GM12878 (cell line): ENCODE measurements around the gene RNASEH2A. TPM values are rescaled to one million over a fixed set of nuclear protein-coding genes. Genes with fewer than 3 reads are reported as not detected.

Source experiments
- BMI1 ChIP-seq: fragments of 450-650 bp; IDR thresholded peaks from 2 replicates; pipeline ENCODE4 v1.6.1; 2016; ENCODE audit warnings: mild to moderate bottlenecking, moderate library complexity, borderline replicate concordance
- BRCA1 ChIP-seq: IDR thresholded peaks from 2 replicates; pipeline ENCODE4 v1.6.1; 2011; ENCODE audit warnings: low read depth, low read length, improper control_type of control experiment
- CREB1 ChIP-seq: IDR thresholded peaks from 2 replicates; pipeline ENCODE4 v1.6.1; 2012; ENCODE audit warnings: low read depth, mild to moderate bottlenecking, inconsistent platforms
- CREM ChIP-seq: IDR thresholded peaks from 2 replicates; pipeline ENCODE4 v1.6.1; 2014; ENCODE audit warnings: antibody characterized with exemption, low read depth
- HDAC6 ChIP-seq: fragments of 200-600 bp; sonication (generic); IDR thresholded peaks from one replicate; pipeline ENCODE4 v1.8.0; 2017; ENCODE audit warnings: antibody characterized with exemption; ENCODE audit not compliant: unreplicated experiment
- IRF4 ChIP-seq: IDR thresholded peaks from 2 replicates; pipeline ENCODE4 v1.6.1; 2011; ENCODE audit warnings: low read depth, low read length
- MTA2 ChIP-seq: fragments of 450-650 bp; IDR thresholded peaks from 2 replicates; pipeline ENCODE4 v1.6.1; 2016; ENCODE audit warnings: low read depth, mild to moderate bottlenecking, moderate library complexity
- POLR2A ChIP-seq: IDR thresholded peaks from 2 replicates; pipeline ENCODE4 v1.6.1; 2011; ENCODE audit warnings: low read depth, mild to moderate bottlenecking, low read length
- SREBF2 ChIP-seq: IDR thresholded peaks from 2 replicates; pipeline ENCODE4 v1.6.1; 2012; ENCODE audit warnings: mild to moderate bottlenecking, low read length
- ZNF217 ChIP-seq: fragments of 450-650 bp; IDR thresholded peaks from 2 replicates; pipeline ENCODE4 v1.6.1; 2017; ENCODE audit warnings: antibody characterized with exemption, mild to moderate bottlenecking
- polyA plus RNA-seq, 11 experiments: library from polyadenylated mRNA; depleted of rRNA in 4 of 11; unstranded in 6 of 11; stranded (reverse) in 5 of 11; fragments of >200 nt; fragmentation: Nextera tagmentation in 4 of 11; fragmentation: Illumina TruSeq in 1 of 11; extraction: Ambion mirVana in 4 of 11; extraction: Trizol in 1 of 11; gene quantifications; 1 replicate in 1 of 11; 2 replicates in 10 of 11; pipeline versions ENCODE4 v1.2.1 to v1.2.3, GENCODE V29; 2011 to 2016; ENCODE audit warnings: inconsistent platforms in 2 of 11, missing spikeins in 2 of 11, low read depth in 1 of 11
- total RNA-seq, 4 experiments: library from RNA; depleted of rRNA in 3 of 4; stranded (reverse); fragments of >200 nt in 3 of 4; fragmentation: Illumina TruSeq in 1 of 4; extraction: Trizol in 1 of 4; gene quantifications; 2 replicates each; pipeline versions ENCODE4 v1.2.1 to v1.2.3, GENCODE V29; 2013 to 2021
- TF ChIP-seq, protein P1 (sequence below): IDR thresholded peaks from 2 replicates; pipeline ENCODE4 v1.6.1; 2012; ENCODE audit warnings: low read depth, low read length, improper control_type of control experiment
- TF ChIP-seq, protein P2 (sequence below): fragments of 450-650 bp; IDR thresholded peaks from 2 replicates; pipeline ENCODE4 v1.6.1; 2017; ENCODE audit warnings: mild to moderate bottlenecking
- TF ChIP-seq, protein P3 (sequence below): fragments of 450-650 bp; IDR thresholded peaks from 2 replicates; pipeline ENCODE4 v1.6.1; 2018; ENCODE audit warnings: mild to moderate bottlenecking, low read depth, moderate library complexity; ENCODE audit not compliant: partially characterized antibody
- TF ChIP-seq, protein P4 (sequence below): fragments of 450-650 bp; IDR thresholded peaks from 2 replicates; pipeline ENCODE4 v1.6.1; 2018; ENCODE audit warnings: borderline replicate concordance, mild to moderate bottlenecking; ENCODE audit not compliant: partially characterized antibody
- TF ChIP-seq, protein P5 (sequence below): fragments of 450-650 bp; IDR thresholded peaks from 2 replicates; pipeline ENCODE4 v1.6.1; 2017; ENCODE audit warnings: borderline replicate concordance
- TF ChIP-seq, protein P6 (sequence below): fragments of 450-650 bp; IDR thresholded peaks from 2 replicates; pipeline ENCODE4 v1.6.1; 2014; ENCODE audit warnings: mild to moderate bottlenecking

Gene RNASEH2A
- total and polyA plus RNA-seq, 10 of the 15 experiments (the other 5 are each of a cell fraction or from before 2014, with no cell fraction given) = 17.4 to 103 (median 40.4) TPM

DNA sequence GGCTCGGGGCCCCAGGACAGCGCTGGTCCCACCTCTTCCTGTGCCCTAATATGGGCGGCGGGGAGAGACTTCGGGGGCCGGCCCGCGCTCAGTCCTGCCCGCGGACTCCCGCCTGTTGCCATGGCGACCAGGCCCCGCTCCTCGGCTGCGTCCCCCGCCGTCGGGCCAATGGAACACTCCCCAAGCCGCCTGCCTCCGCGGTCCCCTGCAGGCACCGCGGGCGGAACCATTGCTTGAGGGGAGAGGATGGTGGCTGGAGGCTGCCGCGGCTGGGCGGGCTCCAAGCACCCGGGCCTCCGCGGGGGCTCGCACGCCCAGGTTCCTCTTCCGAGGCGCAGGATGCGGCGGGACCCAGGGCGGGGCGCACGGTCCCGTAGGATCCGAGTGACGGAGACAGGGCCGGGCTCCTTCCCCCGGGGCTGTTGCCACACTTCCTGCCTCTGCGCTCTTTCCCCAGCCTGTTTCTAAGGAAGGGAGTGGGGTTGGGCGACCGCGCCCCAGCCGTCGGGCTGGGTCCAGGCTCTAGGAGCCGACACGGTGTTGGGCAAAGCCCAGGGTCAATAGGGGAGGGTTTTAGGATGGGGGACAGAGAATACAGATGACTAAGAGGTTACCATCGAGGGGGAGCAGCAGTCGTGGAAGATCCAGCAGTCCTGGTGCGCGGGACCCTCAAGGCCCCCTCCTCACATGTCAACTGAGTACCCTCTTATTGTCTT, 16.3 kb upstream of the RNASEH2A start (continued):
- TF ChIP-seq, protein P1, sequence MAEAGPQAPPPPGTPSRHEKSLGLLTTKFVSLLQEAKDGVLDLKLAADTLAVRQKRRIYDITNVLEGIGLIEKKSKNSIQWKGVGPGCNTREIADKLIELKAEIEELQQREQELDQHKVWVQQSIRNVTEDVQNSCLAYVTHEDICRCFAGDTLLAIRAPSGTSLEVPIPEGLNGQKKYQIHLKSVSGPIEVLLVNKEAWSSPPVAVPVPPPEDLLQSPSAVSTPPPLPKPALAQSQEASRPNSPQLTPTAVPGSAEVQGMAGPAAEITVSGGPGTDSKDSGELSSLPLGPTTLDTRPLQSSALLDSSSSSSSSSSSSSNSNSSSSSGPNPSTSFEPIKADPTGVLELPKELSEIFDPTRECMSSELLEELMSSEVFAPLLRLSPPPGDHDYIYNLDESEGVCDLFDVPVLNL = 0 out of 2 replicates have a peak, but pooled peaks have one; percentile 39
- TF ChIP-seq, protein P2, sequence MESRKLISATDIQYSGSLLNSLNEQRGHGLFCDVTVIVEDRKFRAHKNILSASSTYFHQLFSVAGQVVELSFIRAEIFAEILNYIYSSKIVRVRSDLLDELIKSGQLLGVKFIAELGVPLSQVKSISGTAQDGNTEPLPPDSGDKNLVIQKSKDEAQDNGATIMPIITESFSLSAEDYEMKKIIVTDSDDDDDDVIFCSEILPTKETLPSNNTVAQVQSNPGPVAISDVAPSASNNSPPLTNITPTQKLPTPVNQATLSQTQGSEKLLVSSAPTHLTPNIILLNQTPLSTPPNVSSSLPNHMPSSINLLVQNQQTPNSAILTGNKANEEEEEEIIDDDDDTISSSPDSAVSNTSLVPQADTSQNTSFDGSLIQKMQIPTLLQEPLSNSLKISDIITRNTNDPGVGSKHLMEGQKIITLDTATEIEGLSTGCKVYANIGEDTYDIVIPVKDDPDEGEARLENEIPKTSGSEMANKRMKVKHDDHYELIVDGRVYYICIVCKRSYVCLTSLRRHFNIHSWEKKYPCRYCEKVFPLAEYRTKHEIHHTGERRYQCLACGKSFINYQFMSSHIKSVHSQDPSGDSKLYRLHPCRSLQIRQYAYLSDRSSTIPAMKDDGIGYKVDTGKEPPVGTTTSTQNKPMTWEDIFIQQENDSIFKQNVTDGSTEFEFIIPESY = peak; percentile 86; the same call in 1 of the 2 replicates
- TF ChIP-seq, protein P3, sequence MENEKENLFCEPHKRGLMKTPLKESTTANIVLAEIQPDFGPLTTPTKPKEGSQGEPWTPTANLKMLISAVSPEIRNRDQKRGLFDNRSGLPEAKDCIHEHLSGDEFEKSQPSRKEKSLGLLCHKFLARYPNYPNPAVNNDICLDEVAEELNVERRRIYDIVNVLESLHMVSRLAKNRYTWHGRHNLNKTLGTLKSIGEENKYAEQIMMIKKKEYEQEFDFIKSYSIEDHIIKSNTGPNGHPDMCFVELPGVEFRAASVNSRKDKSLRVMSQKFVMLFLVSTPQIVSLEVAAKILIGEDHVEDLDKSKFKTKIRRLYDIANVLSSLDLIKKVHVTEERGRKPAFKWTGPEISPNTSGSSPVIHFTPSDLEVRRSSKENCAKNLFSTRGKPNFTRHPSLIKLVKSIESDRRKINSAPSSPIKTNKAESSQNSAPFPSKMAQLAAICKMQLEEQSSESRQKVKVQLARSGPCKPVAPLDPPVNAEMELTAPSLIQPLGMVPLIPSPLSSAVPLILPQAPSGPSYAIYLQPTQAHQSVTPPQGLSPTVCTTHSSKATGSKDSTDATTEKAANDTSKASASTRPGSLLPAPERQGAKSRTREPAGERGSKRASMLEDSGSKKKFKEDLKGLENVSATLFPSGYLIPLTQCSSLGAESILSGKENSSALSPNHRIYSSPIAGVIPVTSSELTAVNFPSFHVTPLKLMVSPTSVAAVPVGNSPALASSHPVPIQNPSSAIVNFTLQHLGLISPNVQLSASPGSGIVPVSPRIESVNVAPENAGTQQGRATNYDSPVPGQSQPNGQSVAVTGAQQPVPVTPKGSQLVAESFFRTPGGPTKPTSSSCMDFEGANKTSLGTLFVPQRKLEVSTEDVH = peak; percentile 70
- TF ChIP-seq, protein P4, sequence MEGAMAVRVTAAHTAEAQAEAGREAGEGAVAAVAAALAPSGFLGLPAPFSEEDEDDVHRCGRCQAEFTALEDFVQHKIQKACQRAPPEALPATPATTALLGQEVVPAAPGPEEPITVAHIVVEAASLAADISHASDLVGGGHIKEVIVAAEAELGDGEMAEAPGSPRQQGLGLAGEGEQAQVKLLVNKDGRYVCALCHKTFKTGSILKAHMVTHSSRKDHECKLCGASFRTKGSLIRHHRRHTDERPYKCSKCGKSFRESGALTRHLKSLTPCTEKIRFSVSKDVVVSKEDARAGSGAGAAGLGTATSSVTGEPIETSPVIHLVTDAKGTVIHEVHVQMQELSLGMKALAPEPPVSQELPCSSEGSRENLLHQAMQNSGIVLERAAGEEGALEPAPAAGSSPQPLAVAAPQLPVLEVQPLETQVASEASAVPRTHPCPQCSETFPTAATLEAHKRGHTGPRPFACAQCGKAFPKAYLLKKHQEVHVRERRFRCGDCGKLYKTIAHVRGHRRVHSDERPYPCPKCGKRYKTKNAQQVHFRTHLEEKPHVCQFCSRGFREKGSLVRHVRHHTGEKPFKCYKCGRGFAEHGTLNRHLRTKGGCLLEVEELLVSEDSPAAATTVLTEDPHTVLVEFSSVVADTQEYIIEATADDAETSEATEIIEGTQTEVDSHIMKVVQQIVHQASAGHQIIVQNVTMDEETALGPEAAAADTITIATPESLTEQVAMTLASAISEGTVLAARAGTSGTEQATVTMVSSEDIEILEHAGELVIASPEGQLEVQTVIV = peak; percentile 41
- TF ChIP-seq POLR2A (no peak), HDAC6 (no peak), SREBF2 (no peak), IRF4 (no peak), CREB1 (no peak), MTA2 (no peak; the same call in 1 of the 2 replicates), ZNF217 (no peak), CREM (peak; percentile 37; the same call in 1 of the 2 replicates), BMI1 (peak; percentile 100), BRCA1 (peak; percentile 38; the same call in 1 of the 2 replicates)
- TF ChIP-seq, protein P5, sequence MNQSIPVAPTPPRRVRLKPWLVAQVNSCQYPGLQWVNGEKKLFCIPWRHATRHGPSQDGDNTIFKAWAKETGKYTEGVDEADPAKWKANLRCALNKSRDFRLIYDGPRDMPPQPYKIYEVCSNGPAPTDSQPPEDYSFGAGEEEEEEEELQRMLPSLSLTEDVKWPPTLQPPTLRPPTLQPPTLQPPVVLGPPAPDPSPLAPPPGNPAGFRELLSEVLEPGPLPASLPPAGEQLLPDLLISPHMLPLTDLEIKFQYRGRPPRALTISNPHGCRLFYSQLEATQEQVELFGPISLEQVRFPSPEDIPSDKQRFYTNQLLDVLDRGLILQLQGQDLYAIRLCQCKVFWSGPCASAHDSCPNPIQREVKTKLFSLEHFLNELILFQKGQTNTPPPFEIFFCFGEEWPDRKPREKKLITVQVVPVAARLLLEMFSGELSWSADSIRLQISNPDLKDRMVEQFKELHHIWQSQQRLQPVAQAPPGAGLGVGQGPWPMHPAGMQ = no peak
- TF ChIP-seq, protein P6, sequence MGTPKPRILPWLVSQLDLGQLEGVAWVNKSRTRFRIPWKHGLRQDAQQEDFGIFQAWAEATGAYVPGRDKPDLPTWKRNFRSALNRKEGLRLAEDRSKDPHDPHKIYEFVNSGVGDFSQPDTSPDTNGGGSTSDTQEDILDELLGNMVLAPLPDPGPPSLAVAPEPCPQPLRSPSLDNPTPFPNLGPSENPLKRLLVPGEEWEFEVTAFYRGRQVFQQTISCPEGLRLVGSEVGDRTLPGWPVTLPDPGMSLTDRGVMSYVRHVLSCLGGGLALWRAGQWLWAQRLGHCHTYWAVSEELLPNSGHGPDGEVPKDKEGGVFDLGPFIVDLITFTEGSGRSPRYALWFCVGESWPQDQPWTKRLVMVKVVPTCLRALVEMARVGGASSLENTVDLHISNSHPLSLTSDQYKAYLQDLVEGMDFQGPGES = no peak
